Activated naive CD4-positive, alpha-beta T cell treated with anti-CD3 and anti-CD28 coated beads, Interleukin-2, amount 50 U/mL, for 72 hours (primary cell): Measurements from ENCODE around the gene SPOCK1. TPM values are rescaled to one million over a fixed set of nuclear protein-coding genes. Genes with fewer than 3 reads are reported as not detected.

Source experiments
- ATAC-seq, 2 donors: fragments of 150-1000 bp; cut with Tn5 transposase; 2 replicates each; pipeline ENCODE4 v1.10.0; 2021; ENCODE audit warnings: mild to moderate bottlenecking in 2 of 2, moderate library complexity in 2 of 2
- DNase-seq, 2 donors: peaks; one replicate each; pipeline ENCODE4 v3.0.0; 2021 to 2022; ENCODE audit warnings: low spot score in 2 of 2
- H3K27ac Mint-ChIP-seq, 2 donors: one replicate each; pipeline ENCODE4 v1.8.0; 2022; ENCODE audit warnings: mild to moderate bottlenecking in 2 of 2, mixed read lengths in 2 of 2
- H3K36me3 Mint-ChIP-seq, 2 donors: one replicate each; pipeline ENCODE4 v1.8.0; 2022; ENCODE audit warnings: mixed read lengths in 2 of 2
- H3K9me3 Mint-ChIP-seq, 2 donors: one replicate each; pipeline ENCODE4 v1.8.0; 2022; ENCODE audit warnings: mixed read lengths in 2 of 2
- total RNA-seq, 2 donors: library from RNA; stranded (reverse); gene quantifications; one replicate each; pipeline ENCODE4 v1.2.3, GENCODE V29; 2022

SPOCK1 gene
- total RNA-seq, 2 donors from 2014 or later: not detected

GRCh38 chr5:137290373-137290772 is 208.8 kb downstream of the SPOCK1 start:
- no peak overlapping the region for H3K27ac Mint-ChIP-seq
- peaks cover 0 to 3% of the 10 kb centered on the region in 2 donors for H3K9me3 Mint-ChIP-seq
- no peaks in the 10 kb centered on the region for H3K36me3 Mint-ChIP-seq
- ATAC-seq (no peak), DNase-seq (no peak)

GRCh38 chr5:137289856-137290255 is 209.3 kb downstream of the SPOCK1 start:
- ATAC-seq (no peak), DNase-seq (no peak)
- Mint-ChIP-seq H3K27ac (no peak overlapping the region), H3K36me3 (no peaks in the 10 kb centered on the region), H3K9me3 (peaks cover 0 to under 1% of the 10 kb centered on the region in 2 donors)

GRCh38 chr5:137287569-137287968 is 211.6 kb downstream of the SPOCK1 start:
- no peaks in the 10 kb centered on the region for H3K9me3 Mint-ChIP-seq
- DNase-seq (no peak), ATAC-seq (no peak)
- H3K27ac Mint-ChIP-seq: no peak overlapping the region
- H3K36me3 Mint-ChIP-seq: no peaks in the 10 kb centered on the region

GRCh38 chr5:137286025-137286610 is 213.0 kb downstream of the SPOCK1 start:
- H3K9me3 Mint-ChIP-seq: no peaks in the 10 kb centered on the region
- DNase-seq (no peak), ATAC-seq (no peak)
- no peak overlapping the region for H3K27ac Mint-ChIP-seq
- no peaks in the 10 kb centered on the region for H3K36me3 Mint-ChIP-seq

GRCh38 chr5:137283801-137284200 is 215.3 kb downstream of the SPOCK1 start:
- Mint-ChIP-seq H3K36me3 (no peaks in the 10 kb centered on the region), H3K9me3 (no peaks in the 10 kb centered on the region), H3K27ac (no peak overlapping the region)
- no peak for DNase-seq
- no peak for ATAC-seq

GRCh38 chr5:137282216-137282615 is 216.9 kb downstream of the SPOCK1 start:
- Mint-ChIP-seq H3K9me3 (no peaks in the 10 kb centered on the region), H3K27ac (no peak overlapping the region), H3K36me3 (no peaks in the 10 kb centered on the region)
- DNase-seq (no peak), ATAC-seq (no peak)

- DNase-seq (no peak), ATAC-seq (no peak)
- Mint-ChIP-seq H3K27ac (no peak overlapping the region), H3K36me3 (no peaks in the 10 kb centered on the region), H3K9me3 (no peaks in the 10 kb centered on the region)
These were observed 217.9 kb downstream of the SPOCK1 start for GRCh38 chr5:137281201-137281600.

GRCh38 chr5:137280656-137281055 is 218.5 kb downstream of the SPOCK1 start:
- Mint-ChIP-seq H3K9me3 (no peaks in the 10 kb centered on the region), H3K27ac (no peak overlapping the region), H3K36me3 (no peaks in the 10 kb centered on the region)
- ATAC-seq: no peak
- no peak for DNase-seq

- H3K27ac Mint-ChIP-seq: no peak overlapping the region
- DNase-seq (no peak), ATAC-seq (no peak)
- H3K9me3 Mint-ChIP-seq: no peaks in the 10 kb centered on the region
- no peaks in the 10 kb centered on the region for H3K36me3 Mint-ChIP-seq
These were observed 219.4 kb downstream of the SPOCK1 start for GRCh38 chr5:137279521-137280231.

- H3K9me3 Mint-ChIP-seq: no peaks in the 10 kb centered on the region
- H3K36me3 Mint-ChIP-seq: no peaks in the 10 kb centered on the region
- DNase-seq (no peak), ATAC-seq (no peak)
- no peak overlapping the region for H3K27ac Mint-ChIP-seq
These were observed 220.7 kb downstream of the SPOCK1 start for GRCh38 chr5:137278476-137278875.

- no peaks in the 10 kb centered on the region for H3K9me3 Mint-ChIP-seq
- no peaks in the 10 kb centered on the region for H3K36me3 Mint-ChIP-seq
- DNase-seq: no peak
- H3K27ac Mint-ChIP-seq: no peak overlapping the region
- ATAC-seq: no peak
These were observed 224.0 kb downstream of the SPOCK1 start for GRCh38 chr5:137275083-137275482.

- no peaks in the 10 kb centered on the region for H3K9me3 Mint-ChIP-seq
These were observed 225.6 kb downstream of the SPOCK1 start for GRCh38 chr5:137273511-137273910.

GRCh38 chr5:137272831-137273230 is 226.3 kb downstream of the SPOCK1 start:
- DNase-seq (no peak), ATAC-seq (no peak)
- Mint-ChIP-seq H3K27ac (no peak overlapping the region), H3K36me3 (no peaks in the 10 kb centered on the region), H3K9me3 (no peaks in the 10 kb centered on the region)

More at GRCh38 chr5:137273511-137273910, 225.6 kb downstream of the SPOCK1 start:
- Mint-ChIP-seq H3K27ac (no peak overlapping the region), H3K36me3 (no peaks in the 10 kb centered on the region)
- DNase-seq (no peak), ATAC-seq (no peak)

- no peak overlapping the region for H3K27ac Mint-ChIP-seq
- DNase-seq: no peak
- no peak for ATAC-seq
- H3K9me3 Mint-ChIP-seq: no peaks in the 10 kb centered on the region
- H3K36me3 Mint-ChIP-seq: no peaks in the 10 kb centered on the region
These were observed 229.2 kb downstream of the SPOCK1 start for GRCh38 chr5:137269946-137270345.

GRCh38 chr5:137269274-137269673 is 229.9 kb downstream of the SPOCK1 start:
- ATAC-seq (no peak), DNase-seq (no peak)
- Mint-ChIP-seq H3K9me3 (no peaks in the 10 kb centered on the region), H3K36me3 (no peaks in the 10 kb centered on the region), H3K27ac (no peak overlapping the region)

GRCh38 chr5:137268646-137269045 is 230.5 kb downstream of the SPOCK1 start:
- Mint-ChIP-seq H3K36me3 (no peaks in the 10 kb centered on the region), H3K9me3 (no peaks in the 10 kb centered on the region), H3K27ac (no peak overlapping the region)
- DNase-seq (no peak), ATAC-seq (no peak)

GRCh38 chr5:137266186-137266585 is 232.9 kb downstream of the SPOCK1 start:
- Mint-ChIP-seq H3K27ac (no peak overlapping the region), H3K36me3 (no peaks in the 10 kb centered on the region), H3K9me3 (no peaks in the 10 kb centered on the region)
- DNase-seq (no peak), ATAC-seq (no peak)

GRCh38 chr5:137265457-137265856 is 233.7 kb downstream of the SPOCK1 start:
- H3K9me3 Mint-ChIP-seq: no peaks in the 10 kb centered on the region
- ATAC-seq (no peak), DNase-seq (no peak)
- H3K27ac Mint-ChIP-seq: no peak overlapping the region
- no peaks in the 10 kb centered on the region for H3K36me3 Mint-ChIP-seq
